Measurements from ENCODE around the gene C4orf50.

C4orf50 gene

DNA sequence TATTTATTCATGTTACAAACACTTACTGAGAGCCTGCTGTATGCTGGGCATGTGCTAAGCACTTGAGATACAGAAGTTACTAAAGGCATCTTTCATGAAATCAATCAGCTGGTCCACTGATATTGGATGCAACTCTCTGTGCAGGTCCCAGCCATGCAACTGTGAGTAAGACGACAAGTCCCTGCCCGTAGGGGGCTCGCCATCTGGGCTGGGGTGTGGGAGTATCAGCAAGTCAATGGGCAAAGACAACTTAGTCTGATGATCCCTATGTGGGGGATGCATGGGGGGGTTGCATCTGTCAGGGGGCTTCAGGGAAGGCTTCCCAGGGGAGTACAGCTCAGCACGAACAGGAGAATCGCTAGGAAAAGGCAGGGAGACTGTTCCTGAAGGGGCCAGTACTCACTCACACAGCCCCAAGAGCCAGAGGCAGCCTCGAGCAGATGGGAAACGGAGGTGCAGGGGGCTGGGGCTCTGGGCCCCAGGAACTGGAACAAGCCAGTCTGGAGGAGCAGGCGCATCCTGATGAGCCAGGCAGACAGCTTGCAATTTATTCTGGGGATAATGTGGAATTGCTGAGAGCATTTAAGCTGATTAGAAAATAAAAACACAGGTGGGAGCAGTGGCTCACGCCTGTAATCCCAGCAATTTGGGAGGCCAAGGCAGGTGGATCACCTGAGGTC is 165.6 kb downstream of the C4orf50 start:
- Mint-ChIP-seq H3K4me1 (no peaks in the 10 kb centered on the region), H3K9me3 (no peaks in the 10 kb centered on the region), H3K36me3 (ENCODE audit: low read depth) (peaks cover 24% of the 10 kb centered on the region), H3K4me3 (no peak overlapping the region), H3K27me3 (ENCODE audit: low read depth) (no peaks in the 10 kb centered on the region), H3K27ac (no peak overlapping the region)
- TF ChIP-seq, protein P1, sequence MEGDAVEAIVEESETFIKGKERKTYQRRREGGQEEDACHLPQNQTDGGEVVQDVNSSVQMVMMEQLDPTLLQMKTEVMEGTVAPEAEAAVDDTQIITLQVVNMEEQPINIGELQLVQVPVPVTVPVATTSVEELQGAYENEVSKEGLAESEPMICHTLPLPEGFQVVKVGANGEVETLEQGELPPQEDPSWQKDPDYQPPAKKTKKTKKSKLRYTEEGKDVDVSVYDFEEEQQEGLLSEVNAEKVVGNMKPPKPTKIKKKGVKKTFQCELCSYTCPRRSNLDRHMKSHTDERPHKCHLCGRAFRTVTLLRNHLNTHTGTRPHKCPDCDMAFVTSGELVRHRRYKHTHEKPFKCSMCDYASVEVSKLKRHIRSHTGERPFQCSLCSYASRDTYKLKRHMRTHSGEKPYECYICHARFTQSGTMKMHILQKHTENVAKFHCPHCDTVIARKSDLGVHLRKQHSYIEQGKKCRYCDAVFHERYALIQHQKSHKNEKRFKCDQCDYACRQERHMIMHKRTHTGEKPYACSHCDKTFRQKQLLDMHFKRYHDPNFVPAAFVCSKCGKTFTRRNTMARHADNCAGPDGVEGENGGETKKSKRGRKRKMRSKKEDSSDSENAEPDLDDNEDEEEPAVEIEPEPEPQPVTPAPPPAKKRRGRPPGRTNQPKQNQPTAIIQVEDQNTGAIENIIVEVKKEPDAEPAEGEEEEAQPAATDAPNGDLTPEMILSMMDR (IDR thresholded peaks at IDR 0.05; ENCODE audit: unreplicated experiment in 3 of 3): no peak

DNA sequence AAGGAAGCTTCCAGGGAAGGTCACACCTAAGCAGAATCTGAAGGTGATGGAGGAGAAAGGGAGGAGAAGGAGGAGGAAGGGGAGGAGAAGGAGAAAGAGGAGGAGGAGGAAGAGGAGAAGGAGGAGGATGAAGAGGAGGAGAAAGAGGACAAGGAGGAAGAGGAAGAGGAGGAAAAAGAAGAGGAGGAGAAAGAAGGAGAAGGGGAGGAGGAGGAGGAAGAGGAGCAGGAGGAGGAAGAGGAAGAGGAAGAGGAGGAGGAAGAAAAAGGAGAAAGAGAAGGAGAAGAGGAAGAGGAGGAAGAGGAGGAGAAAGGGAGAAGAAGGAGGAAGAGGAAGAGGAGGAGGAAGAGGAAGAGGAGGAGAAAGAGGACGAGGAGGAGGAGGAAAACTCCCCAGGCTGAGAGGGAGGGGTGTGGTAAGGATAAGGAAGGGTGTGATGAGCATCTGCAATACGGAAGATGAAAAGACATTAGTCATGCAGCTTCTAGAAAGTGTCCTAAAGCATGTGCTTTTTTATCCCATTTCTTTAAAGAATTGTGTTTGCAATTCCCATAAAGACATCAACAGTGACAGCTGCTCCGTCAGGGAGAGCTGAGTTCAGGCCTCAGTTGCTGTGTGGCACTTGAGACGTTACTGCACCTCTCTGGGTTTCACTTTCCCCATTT is 166.5 kb downstream of the C4orf50 start:
- TF ChIP-seq, protein P1 (IDR thresholded peaks at IDR 0.05; ENCODE audit: unreplicated experiment in 3 of 3): no peak
- Mint-ChIP-seq H3K36me3 (ENCODE audit: low read depth) (peaks cover 33% of the 10 kb centered on the region), H3K27ac (no peak overlapping the region), H3K9me3 (no peaks in the 10 kb centered on the region), H3K4me1 (no peaks in the 10 kb centered on the region), H3K4me3 (no peak overlapping the region), H3K27me3 (ENCODE audit: low read depth) (no peaks in the 10 kb centered on the region)

All from nephron (organoid).